CD4-positive, alpha-beta T cell treated with Interleukin-1 beta for 1 hour (primary cell): ENCODE measurements around the gene ASGR2.
A peak's percentile ranks its signal among the peaks of the same experiment; 100 is the strongest.
"Not testable (repeated sequence)": the region's sequence is repeated elsewhere in the genome, so short reads cannot be mapped to it uniquely, and the experiment has no call there.

Source experiments
- DNase-seq, 2 donors: peaks; one replicate each; pipeline ENCODE4 v3.0.0-alpha.2; 2020 to 2022

Gene ASGR2, protein sequence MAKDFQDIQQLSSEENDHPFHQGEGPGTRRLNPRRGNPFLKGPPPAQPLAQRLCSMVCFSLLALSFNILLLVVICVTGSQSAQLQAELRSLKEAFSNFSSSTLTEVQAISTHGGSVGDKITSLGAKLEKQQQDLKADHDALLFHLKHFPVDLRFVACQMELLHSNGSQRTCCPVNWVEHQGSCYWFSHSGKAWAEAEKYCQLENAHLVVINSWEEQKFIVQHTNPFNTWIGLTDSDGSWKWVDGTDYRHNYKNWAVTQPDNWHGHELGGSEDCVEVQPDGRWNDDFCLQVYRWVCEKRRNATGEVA

DNA sequence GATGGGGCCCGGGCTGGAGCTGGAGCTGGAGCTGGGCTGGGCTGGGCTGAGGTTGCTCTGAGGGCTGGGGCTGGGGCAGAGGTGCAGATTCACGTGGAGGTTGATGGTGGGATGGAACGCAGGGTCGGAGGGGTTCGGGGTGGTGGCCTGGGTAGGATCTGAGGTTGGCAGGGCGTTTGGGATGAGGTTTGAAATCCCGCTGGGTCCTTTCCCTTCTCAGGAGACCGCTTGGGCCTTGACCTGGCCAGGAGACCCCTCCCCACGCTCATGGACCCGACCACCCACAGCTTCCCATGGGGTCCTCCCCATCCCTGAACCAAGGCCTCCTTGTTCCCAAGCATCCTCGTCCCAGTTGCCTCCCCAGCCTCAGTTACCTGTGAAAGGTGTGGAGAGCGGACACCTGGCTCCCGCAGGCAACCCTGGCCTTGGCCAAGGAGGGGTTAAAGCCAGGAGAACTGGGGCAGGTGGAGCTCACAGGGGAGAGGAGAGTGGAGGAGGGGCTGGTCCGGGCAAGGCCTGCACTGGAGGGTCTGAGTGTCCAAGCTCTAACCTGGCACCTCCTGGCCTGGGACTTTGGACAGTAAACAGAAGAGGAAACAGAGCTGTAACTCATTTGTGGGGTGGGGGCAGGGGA, at the start of gene ASGR2:
Gene ASGR2, minus strand, starts transcription at position 582 of the 634 bp plus-strand sequence. CDS start 582 bp downstream, outside the sequence.
- no peak for DNase-seq

DNA sequence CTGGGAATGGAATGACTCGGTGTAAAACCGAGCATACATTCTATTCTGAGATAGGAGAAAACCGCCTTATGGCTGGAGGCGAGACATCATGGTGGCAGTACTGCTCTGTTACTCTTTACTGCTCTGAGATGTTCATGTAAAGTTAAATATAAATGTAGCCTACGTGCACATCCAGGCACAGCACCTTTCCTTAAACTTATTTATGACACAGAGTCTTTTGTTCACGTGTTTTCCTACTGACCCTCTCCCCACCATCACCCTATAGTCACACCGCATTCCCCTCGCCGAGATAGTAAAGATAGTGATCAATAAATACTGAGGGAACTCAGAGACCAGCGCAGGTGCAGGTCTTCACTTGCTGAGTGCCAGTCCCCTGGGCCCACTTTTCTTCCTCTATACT, 44.9 kb upstream of the ASGR2 start:
- not testable (repeated sequence) for DNase-seq

DNA sequence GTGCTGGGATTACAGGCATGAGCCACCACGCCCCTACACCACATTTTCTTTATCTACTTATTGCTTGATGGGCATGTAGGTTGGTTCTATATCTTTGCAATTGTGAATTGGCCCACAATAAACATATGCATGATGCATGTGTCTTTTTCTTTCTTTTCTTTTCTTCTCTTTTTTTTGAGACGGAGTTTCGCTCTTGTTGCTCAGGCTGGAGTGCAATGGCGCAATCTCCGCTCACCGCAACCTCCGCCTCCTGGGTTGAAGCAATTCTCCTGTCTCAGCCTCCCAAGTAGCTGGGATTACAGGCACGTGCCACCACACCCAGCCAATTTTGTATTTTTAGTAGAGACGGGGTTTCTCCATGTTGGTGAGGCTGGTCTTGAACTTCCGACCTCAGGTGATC, 43.8 kb upstream of the ASGR2 start:
- DNase-seq = not testable (repeated sequence)

DNA sequence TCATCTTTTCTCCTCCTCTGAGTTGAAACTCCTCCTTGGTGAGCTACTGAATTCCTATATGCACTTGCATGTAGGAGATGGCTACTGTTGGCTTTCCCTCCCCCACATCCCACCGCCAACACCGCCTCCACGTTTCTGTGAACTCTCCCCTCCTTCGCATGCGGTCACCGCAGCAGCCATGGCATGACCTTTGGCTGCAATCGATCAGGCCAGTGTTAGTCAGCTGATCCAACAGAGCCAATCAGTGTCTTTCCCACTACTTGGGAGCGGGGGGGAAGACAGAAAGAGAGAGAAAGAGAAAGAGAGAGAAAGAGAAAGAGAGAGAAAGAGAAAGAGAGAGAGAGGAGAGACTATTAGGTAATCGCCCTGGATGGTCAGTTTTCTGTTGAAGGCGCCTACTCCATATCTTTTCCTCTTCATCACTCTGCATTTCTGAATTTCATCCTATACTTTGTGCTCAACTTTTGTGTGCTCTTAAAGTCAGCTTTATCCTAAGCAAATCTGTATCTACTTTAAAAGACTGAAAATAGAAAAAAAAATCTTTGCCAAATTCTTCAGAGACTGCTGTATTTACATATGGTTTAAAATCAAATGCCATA, 41.8 kb upstream of the ASGR2 start:
- DNase-seq = no peak

DNA sequence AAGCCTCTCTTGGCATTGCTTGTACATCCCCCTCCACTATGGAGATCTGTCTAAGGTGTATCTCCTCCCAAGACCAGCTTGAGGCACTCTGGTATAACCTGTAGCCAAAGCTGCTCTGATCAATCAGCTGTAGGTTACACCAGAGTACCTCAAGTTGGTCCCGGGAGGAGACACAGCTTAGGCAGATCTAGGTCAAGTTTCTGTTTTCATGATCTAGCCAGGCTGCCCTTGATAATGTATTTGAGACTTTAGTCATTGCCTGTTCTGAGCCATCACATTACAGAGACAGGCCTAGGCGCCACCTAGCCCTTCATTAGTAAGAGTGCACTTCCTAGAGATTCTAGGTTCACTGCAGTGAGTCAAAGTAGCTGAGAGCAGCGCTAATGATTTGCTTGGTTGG, 33.1 kb upstream of the ASGR2 start:
- no peak for DNase-seq

DNA sequence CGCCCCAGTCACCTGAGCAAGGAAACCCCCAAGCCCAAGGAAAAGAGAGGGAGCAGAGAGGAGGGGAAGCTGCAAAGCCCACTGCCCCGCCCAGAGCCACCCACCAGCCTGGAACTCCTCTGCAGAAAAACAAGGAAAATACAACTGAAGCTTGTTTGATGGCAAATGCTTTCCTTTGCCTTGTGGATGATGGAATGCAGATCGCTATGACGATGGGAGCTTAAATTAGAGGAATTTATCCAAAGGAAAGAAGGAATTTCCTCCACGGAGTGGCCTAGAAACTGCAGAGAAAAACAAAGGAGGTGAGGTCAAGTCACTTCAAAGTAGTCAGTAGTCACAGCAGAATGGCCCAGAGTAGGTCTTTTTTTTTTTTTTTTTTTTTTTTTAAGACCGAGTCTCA, 31.5 kb upstream of the ASGR2 start:
- no peak for DNase-seq

DNA sequence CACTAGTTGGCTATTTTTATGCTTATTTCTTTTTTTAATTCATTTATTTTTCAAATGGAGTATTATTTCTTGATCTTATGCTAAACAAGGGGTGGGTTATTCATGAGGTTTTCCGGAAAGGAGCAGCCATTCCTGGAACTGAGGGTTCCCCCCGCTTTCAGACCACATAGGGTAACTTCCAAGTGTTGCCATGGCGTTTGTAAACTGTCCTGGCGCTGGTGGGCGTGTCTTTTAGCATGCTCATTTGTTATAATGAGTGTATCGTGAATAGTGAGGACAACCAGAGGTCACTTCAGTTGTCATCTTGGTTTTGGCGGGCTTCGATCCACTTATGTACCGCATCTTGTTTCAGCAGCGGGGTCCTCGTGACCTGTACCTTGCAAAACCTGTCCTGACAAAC, 29.6 kb upstream of the ASGR2 start:
- DNase-seq = no peak

DNA sequence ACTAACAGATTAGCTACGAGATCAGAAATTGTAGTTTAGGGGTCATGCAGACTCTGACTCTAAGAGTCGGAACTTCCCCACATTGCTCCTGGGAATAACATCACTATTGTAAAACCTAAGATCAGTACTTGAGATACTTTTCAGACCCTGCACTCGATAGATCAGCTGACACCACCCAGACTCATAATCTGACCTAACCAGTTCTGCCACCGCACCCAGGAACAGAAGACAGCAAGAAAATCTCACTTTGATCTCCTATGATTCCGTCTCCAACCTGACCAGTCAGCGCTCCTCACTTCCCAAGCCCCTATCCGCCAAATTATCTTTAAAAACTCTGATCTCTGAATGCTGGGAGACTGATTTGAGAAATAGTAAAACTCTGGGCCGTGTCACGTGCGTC, 27.2 kb upstream of the ASGR2 start:
- DNase-seq = no peak

DNA sequence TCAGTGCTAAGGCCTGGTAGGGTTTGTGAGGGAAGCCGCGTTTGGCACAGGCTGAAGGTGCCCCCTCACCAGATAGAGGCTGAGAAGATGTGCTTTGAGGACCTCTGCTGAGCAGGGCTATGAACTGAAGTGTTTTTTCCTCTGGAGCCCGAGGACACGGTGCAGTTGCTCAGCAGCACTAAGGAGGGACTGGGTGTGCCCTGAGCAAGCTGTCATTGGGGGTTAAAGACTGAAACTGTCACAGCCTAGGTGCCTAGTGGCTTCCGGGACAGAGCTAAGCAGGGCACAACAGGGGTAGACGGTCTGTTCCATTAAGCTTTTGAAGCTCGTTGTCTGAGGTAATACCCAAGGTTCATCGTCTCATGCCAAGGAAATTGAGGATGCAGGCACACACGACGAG, 24.8 kb upstream of the ASGR2 start:
- no peak for DNase-seq

DNA sequence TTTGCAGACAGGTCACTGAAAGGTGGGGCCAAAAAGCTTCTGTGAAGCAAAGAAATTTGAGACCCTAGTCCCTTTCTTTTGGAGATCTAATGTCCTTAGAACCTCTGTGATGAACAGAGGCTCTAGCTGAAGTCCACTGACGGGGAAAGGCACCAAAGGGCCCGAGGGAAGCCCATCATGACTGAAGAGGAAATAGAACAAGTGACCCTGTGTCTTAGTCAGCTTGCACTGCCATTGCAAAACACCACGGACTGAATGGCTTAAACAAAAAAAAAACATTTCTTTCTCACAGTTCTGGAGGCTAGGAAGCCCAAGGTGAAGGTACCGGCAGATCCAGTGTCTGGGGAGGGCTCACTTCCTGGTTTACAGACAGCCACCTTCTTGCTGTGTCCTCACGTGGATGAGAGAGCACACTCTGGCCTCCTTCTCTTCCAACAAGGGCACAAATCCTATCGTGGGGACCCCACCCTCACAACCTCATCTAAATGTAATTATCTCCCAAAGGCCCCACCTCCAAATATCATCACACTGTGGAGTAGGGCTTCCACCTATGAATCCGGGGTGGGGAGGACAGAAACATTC, 24.3 kb upstream of the ASGR2 start:
- DNase-seq = peak in 1 of 2 donors; percentile 29

DNA sequence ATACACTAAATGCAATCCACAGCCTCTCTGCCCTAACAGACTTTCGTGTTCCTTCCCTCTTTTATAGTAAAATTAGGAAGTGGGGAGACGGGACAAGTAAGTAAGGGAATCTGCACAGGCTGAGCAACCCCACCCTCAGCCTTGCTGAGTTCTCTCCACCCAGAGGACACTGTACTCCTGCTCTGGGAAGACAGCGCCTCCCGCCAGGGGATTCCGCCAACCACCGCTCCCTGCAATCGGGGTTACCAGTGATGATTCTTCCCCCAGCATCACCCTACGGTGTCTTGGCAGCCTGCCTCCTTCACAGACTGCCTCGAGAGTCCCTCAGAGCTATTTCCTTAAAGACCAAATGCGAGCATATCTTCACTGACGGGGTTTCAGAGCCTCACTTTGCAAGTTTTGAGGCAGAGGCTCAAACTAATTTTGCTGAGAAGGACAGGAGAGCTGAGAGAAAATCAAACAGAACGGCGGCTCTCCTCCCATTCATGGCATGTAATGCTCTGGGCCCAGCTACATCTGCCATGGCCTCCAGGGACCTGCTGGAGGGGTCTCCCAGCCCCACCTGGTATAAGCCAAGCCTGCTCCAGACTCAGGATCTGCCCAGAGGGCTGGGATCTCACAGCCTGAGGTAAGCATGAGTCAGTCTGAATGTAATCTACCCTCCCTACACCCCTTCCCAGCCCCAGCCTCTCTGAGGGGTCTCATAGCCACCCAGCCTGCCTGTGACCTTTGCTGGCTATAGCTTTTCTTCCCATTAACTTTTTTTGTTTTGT, 22.7 kb upstream of the ASGR2 start:
- peak in 1 of 2 donors; percentile 22 for DNase-seq

DNA sequence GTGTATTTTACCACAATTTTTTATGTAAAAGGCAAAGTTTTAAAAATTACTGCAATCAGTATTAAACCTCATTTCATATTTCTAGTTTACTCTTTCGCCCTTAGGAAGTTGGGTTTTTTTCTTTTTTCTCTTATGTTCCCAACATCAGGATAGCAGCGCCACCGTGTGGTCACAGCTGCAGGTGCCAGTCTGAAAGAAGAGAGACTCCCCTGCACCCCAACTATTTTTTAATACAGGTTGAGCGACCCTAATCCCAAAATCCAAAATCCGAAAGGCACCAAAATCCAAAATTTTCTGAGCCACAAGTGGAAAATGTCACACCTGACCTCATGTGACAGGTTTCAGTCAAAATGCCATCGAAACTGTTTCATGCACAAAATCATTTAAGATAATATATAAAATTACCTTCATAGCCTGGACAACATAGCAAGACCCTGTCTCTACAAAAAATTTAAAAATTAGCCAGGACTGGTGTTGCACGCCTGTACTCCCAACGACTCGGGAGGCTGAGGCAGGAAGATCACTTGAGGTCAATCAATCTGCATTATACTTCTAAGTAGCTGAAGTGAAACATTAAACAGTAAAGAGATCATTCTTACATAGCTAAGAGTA, 21.8 kb upstream of the ASGR2 start:
- peak; percentile 76 to 79 for DNase-seq

DNA sequence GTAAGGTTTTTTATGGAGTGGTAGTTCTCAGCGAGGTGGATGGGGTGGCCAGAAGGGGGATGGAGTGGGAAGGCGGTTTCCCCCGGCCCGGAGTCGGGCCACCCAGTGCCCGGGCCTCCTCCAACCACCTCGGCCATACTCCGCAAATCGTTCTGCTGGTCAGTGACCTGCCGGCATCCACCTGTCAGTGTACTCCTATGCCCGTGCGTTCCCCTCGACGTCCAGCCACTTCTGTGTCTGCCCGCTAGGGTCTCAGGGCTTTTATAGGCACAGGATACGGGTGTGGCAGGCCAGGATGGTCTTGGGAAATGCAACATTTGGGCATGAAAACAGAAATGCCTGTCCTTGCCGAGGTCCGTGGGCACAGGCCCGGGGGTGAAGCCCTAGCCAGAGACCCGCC, 19.3 kb upstream of the ASGR2 start:
- no peak for DNase-seq

DNA sequence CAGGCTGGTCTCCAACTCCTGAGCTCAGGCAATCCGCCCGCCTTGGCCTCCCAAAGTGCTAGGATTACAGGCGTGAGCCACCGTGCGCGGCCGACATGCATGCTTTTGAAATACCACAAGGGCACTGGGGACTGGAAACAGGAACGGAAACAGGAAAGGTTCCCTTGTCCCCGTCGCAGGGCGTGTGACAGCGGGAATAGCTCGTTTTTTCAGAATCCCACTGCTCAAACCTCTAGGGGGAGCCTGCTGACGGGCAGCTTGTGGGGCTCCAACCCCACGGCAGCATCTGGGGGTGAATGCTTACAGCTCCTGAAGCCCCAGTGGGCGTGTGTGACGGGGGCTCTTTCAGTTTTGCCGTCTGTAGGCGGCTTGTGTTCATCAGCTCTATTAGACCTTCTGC, 18.8 kb upstream of the ASGR2 start:
- DNase-seq = peak; percentile 48 to 69

DNA sequence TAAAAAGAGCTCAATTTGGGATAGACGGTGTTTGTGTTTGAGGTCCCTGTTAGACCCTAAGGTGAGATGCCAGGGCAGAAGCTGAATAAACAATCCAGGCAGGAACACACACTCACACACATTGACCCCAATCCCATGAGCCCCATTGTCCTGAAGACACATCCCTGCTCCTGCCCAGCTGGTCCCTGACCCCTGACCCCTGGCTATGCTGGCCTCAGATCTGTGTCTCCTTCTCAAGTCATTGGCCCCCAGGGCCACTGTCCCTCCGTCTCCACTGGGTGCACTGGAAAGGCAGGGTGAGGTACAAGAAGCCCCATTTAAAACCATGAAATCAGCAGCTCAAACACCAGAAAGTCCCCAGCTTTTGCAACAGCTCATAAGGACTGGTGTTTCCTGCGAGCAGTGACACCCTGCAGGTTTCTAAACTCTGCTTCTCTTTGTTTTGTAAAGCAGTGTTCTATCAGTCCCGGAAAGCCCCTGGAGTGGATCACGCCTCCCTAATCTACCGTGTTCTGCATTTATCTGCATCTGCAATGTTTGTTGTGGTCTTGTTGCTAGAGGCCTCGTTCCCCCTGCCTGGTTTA, 18.0 kb upstream of the ASGR2 start:
- peak; percentile 82 to 89 for DNase-seq

DNA sequence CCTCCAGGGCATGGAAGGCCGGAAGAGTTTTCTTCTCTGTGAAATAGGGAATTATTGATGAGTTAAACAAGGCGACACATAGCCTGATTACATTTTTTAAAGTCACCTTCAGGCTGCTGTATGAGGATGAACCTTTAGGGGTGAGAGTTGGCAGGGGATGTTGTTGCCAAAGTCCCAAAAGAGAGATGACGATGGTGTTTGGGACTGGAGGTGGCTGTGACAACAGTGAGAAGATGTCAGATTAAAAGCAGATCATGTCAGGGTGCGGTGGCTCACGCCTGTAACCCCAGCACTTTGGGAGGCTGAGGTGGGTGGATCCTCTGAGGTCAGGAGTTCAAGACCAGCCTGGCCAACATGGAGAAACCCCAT, 16.8 kb upstream of the ASGR2 start:
- DNase-seq = no peak

DNA sequence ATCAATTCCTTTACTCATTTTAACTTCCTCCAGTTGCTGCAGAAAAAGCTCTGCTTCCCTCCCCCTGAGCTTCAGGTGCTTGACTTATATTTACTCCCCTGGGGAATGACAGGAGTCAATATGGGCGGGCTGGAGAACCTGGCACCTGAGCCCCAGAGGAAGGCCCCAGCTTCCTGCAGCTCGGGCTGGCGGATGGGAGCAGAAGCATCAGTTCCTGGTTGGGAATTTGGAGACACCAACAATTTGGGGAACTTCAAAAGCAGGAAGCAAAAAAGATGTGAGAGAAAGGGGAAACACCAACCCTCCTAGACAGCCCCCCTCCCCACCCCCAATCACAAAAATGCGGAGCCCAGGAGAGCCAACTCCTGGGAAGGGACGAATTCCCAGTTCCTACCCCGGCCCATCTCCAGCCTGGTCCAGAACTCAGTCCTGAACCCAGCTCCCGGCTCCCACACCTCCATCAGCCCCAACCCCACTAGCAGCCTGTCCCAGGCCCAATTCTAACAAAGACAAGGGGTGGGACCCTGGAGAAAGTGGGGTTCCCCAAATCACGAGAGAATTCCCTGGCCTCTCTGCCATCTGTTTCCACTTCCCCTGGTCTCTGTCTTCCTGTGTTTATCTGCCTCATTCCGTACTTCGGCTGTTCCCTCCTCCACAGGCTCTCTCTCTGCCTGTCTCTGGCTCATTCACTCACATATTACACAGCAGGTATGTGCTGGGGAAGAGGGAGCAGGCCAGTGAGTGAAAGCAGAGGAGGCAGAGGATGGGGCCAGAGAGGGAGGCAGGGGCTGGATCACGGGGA, 16.2 kb upstream of the ASGR2 start:
- peak in 1 of 2 donors; percentile 36 for DNase-seq

DNA sequence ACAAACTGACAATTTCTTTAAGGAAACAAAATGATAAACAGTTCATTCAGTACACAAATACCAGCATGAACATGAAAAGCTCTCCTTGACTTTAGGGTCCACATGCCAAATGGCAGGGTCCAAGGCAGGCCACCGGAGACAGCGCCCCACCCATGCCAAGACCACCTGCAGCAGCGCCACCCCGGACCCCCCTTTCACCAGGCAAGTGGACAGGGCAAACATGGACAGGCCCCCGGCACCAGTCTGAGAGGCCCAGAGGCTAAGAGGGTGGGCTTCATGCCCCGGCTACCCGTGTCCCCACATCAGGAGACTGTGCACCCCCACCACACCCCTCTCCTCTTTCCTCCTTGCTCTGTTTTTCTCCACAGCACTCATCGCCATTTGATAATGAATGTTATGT, 14.7 kb upstream of the ASGR2 start:
- DNase-seq = no peak

DNA sequence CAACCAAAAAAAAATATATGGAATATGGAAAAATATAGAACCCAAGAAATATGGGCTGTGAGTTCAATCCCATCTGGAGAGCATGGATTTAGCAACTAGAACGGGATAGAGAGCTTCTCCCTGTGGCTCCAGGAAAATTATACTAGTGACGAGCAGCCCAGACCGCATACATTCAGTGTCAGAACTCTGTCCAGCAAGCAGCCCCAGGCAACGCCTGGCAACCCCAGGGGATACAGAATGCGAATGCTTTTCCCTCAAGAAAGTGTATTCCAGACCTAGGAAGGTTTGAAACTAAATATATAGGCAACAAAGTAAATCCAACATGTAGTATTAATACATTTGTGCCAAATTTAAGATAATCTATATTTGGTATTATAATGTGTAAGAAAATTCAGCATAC, 13.5 kb upstream of the ASGR2 start:
- DNase-seq = no peak

DNA sequence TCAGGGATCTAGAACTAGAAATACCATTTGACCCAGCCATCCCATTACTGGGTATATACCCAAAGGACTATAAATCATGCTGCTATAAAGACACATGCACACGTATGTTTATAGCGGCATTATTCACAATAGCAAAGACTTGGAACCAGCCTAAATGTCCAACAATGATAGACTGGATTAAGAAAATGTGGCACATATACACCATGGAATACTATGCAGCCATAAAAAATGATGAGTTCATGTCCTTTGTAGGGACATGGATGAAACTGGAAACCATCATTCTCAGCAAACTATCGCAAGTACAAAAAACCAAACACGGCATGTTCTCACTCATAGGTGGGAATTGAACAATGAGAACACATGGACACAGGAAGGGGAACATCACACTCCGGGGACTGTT, 12.9 kb upstream of the ASGR2 start:
- not testable (repeated sequence) for DNase-seq

DNA sequence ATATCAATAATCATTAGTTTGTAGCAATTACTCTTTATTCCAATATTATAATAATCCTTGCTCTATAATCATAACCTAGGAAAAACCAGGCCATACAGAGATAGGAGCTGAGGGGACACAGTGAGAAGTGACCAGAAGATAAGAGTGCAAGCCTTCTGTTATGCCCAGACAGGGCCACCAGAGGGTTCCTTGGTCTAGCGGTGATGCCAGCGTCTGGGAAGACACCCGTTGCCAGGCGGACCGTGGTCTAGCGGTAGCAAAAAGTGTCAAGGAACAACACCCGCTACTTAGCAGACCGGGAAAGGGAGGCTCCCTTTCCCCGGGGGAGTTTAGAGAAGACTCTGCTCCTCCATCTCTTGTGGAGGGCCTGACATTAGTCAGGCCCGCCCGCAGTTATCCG, 11.8 kb upstream of the ASGR2 start:
- DNase-seq = not testable (repeated sequence)

DNA sequence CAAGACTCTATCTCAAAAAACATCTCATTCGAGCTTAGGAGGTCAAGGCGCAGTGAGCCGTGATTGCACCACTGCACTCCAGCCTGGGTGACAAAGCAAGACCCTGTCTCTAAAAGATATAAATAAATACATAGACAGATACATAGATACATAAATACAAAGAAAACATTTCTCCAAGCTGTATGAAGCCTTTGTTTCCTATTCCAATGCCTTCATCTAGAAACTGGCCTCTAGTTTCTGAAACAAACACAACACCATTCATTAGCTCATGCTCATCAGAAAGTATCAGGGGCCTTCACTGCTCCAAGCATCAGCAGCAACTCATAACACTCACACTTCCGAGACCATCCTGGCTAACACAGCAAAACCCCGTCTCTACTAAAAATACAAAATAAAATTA, 10.3 kb upstream of the ASGR2 start:
- DNase-seq = no peak
